ENCODE results near the gene LPCAT2. TPM values are rescaled to one million over a fixed set of nuclear protein-coding genes. Genes with fewer than 3 reads are reported as not detected.

The LPCAT2 gene
- total RNA-seq, 4 donors from 2014 or later = 10.0 to 21.7 (median 16.9) TPM

GRCh38 chr16:55466209-55466608 is 42.7 kb upstream of the LPCAT2 start:
- intact Hi-C loops (cut with DNase I) = loop anchor here (5.0 to 10.0 kb wide), 2 partner anchors 76 to 379 kb away; no protein-coding TSS in a partner anchor
- no peak overlapping the region for H3K27ac ChIP-seq
- H3K4me1 ChIP-seq = peaks cover 0 to 15% (median 10%) of the 10 kb centered on the region in 3 donors
- H3K4me3 ChIP-seq = no peak overlapping the region
- DNase-seq = no peak
- H3K27me3 ChIP-seq = no peaks in the 10 kb centered on the region
- H3K9me3 ChIP-seq = no peaks in the 10 kb centered on the region
- no peaks in the 10 kb centered on the region for H3K36me3 ChIP-seq
- TF ChIP-seq CTCF (IDR thresholded peaks at IDR 0.05) = no peak
- TF ChIP-seq POLR2A (IDR thresholded peaks at IDR 0.05) = no peak
- 86 to 88% methylated on average over 4 of the region's 4 CpGs for WGBS, 2 donors

DNA sequence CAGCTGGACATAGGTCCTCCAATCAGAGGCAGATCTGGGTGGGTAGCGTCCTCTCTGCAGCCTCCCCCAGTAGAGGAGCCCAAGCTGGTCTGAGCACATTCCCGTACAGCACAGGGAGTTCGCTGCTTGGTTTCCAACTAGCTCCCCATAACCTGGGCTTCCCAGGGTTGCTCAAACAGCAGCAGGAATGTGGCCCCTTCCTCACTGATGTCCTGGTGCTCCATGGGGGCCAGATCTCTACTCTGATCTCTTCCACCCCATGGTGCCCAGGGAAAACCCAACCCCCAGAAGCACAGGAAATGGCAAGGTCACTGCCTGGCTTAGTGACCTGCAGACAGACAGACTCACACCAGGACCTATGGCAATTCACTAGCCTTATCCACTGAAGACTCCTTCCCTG is 41.0 kb upstream of the LPCAT2 start:
- Histone ChIP-seq H3K27ac (no peak overlapping the region), H3K27me3 (no peaks in the 10 kb centered on the region), H3K36me3 (no peaks in the 10 kb centered on the region), H3K9me3 (no peaks in the 10 kb centered on the region), H3K4me1 (peaks cover 0 to 32% (median 20%) of the 10 kb centered on the region in 3 donors), H3K4me3 (no peak overlapping the region)
- intact Hi-C loops (cut with DNase I) = loop anchor here (5.0 to 10.0 kb wide), 2 partner anchors 74 to 377 kb away; no protein-coding TSS in a partner anchor
- DNase-seq = no peak
- WGBS, 2 donors = 65 to 83% methylated on average over 2 of the region's 3 CpGs
- TF ChIP-seq CTCF (IDR thresholded peaks at IDR 0.05) = no peak
- no peak for TF ChIP-seq POLR2A (IDR thresholded peaks at IDR 0.05)

GRCh38 chr16:55468352-55468990 is 40.4 kb upstream of the LPCAT2 start:
- Histone ChIP-seq H3K27ac (no peak overlapping the region), H3K9me3 (no peaks in the 10 kb centered on the region), H3K36me3 (no peaks in the 10 kb centered on the region), H3K4me1 (peaks cover 0 to 32% (median 20%) of the 10 kb centered on the region in 3 donors), H3K27me3 (no peaks in the 10 kb centered on the region), H3K4me3 (no peak overlapping the region)
- 74 to 75% methylated on average over 5 to 7 of the region's 7 CpGs for WGBS, 2 donors
- DNase-seq = no peak
- no peak for TF ChIP-seq CTCF (IDR thresholded peaks at IDR 0.05)
- TF ChIP-seq POLR2A (IDR thresholded peaks at IDR 0.05) = no peak
- intact Hi-C loops (cut with DNase I) = loop anchor here (5.0 to 10.0 kb wide), 2 partner anchors 74 to 376 kb away; no protein-coding TSS in a partner anchor

GRCh38 chr16:55469821-55470532 is 38.9 kb upstream of the LPCAT2 start:
- H3K4me1 ChIP-seq = peaks cover 0 to 32% (median 20%) of the 10 kb centered on the region in 3 donors
- no peaks in the 10 kb centered on the region for H3K9me3 ChIP-seq
- no peaks in the 10 kb centered on the region for H3K36me3 ChIP-seq
- no peak for DNase-seq
- WGBS, 2 donors = 75 to 76% methylated on average over 8 of the region's 9 CpGs
- H3K27me3 ChIP-seq = no peaks in the 10 kb centered on the region
- intact Hi-C loops (cut with DNase I) = loop anchor here (5.0 to 10.0 kb wide), 2 partner anchors 72 to 375 kb away; no protein-coding TSS in a partner anchor
- no peak for TF ChIP-seq POLR2A (IDR thresholded peaks at IDR 0.05)
- TF ChIP-seq CTCF (IDR thresholded peaks at IDR 0.05) = no peak
- no peak overlapping the region for H3K4me3 ChIP-seq
- peak overlapping the region in 3 of 4 donors; percentile 64 to 80 (median 69) for H3K27ac ChIP-seq

Data from esophagus squamous epithelium (tissue), 5 donors.